T-helper 2 cell treated with Interferon-gamma antibody and Interleukin-4, amounts not matched to agents 5 μg/mL and 100 μg/mL, for 36 hours (primary cell): ENCODE results near the gene TLE1.

Source experiments
- DNase-seq: peaks from one replicate; pipeline ENCODE4 v3.0.0; 2021; ENCODE audit warnings: low spot score
- H3K27ac Mint-ChIP-seq: one replicate; pipeline ENCODE4 v1.8.0; 2021; ENCODE audit warnings: mild to moderate bottlenecking, mixed read lengths
- H3K27me3 Mint-ChIP-seq: one replicate; pipeline ENCODE4 v1.8.0; 2021; ENCODE audit warnings: low read depth, mixed read lengths
- H3K36me3 Mint-ChIP-seq: one replicate; pipeline ENCODE4 v1.8.0; 2021; ENCODE audit warnings: low read depth, mixed read lengths
- H3K4me1 Mint-ChIP-seq: one replicate; pipeline ENCODE4 v1.8.0; 2021; ENCODE audit warnings: low read depth, mixed read lengths
- H3K4me3 Mint-ChIP-seq: one replicate; pipeline ENCODE4 v1.8.0; 2022; ENCODE audit warnings: mild to moderate bottlenecking, moderate library complexity, mixed read lengths
- H3K9me3 Mint-ChIP-seq: one replicate; pipeline ENCODE4 v1.8.0; 2021; ENCODE audit warnings: mixed read lengths

The TLE1 gene

GRCh38 chr9:81548911-81549310 is 140.4 kb downstream of the TLE1 start:
- no peak overlapping the region for H3K27ac Mint-ChIP-seq

GRCh38 chr9:81546489-81546888 is 142.9 kb downstream of the TLE1 start:
- DNase-seq, result no peak
- Mint-ChIP-seq H3K9me3 (peaks cover 6% of the 10 kb centered on the region), H3K4me3 (no peak overlapping the region), H3K27ac (no peak overlapping the region), H3K27me3 (no peaks in the 10 kb centered on the region), H3K4me1 (no peaks in the 10 kb centered on the region), H3K36me3 (no peaks in the 10 kb centered on the region)

More at GRCh38 chr9:81548911-81549310, 140.4 kb downstream of the TLE1 start:
- no peaks in the 10 kb centered on the region for H3K9me3 Mint-ChIP-seq
- H3K4me3 Mint-ChIP-seq, result no peak overlapping the region
- H3K27me3 Mint-ChIP-seq, result no peaks in the 10 kb centered on the region
- no peaks in the 10 kb centered on the region for H3K36me3 Mint-ChIP-seq
- H3K4me1 Mint-ChIP-seq, result no peaks in the 10 kb centered on the region
- no peak for DNase-seq

- Mint-ChIP-seq H3K27ac (no peak overlapping the region), H3K9me3 (peaks cover 6% of the 10 kb centered on the region), H3K27me3 (no peaks in the 10 kb centered on the region), H3K4me3 (no peak overlapping the region), H3K36me3 (no peaks in the 10 kb centered on the region), H3K4me1 (no peaks in the 10 kb centered on the region)
- DNase-seq, result no peak
Observed at GRCh38 chr9:81543695-81544094, 145.7 kb downstream of the TLE1 start.

GRCh38 chr9:81542118-81542889 is 147.0 kb downstream of the TLE1 start:
- DNase-seq, result no peak
- Mint-ChIP-seq H3K36me3 (no peaks in the 10 kb centered on the region), H3K27me3 (no peaks in the 10 kb centered on the region), H3K27ac (no peak overlapping the region), H3K4me3 (no peak overlapping the region), H3K9me3 (peaks cover 6% of the 10 kb centered on the region), H3K4me1 (no peaks in the 10 kb centered on the region)

GRCh38 chr9:81540142-81540710 is 149.1 kb downstream of the TLE1 start:
- Mint-ChIP-seq H3K9me3 (peaks cover 6% of the 10 kb centered on the region), H3K4me1 (no peaks in the 10 kb centered on the region), H3K36me3 (no peaks in the 10 kb centered on the region), H3K4me3 (no peak overlapping the region), H3K27ac (no peak overlapping the region), H3K27me3 (no peaks in the 10 kb centered on the region)
- no peak for DNase-seq

- Mint-ChIP-seq H3K9me3 (peaks cover 6% of the 10 kb centered on the region), H3K27me3 (no peaks in the 10 kb centered on the region), H3K4me3 (no peak overlapping the region), H3K27ac (no peak overlapping the region), H3K4me1 (no peaks in the 10 kb centered on the region), H3K36me3 (no peaks in the 10 kb centered on the region)
- DNase-seq, result no peak
Observed at GRCh38 chr9:81539317-81539716, 150.0 kb downstream of the TLE1 start.

GRCh38 chr9:81538890-81539289 is 150.5 kb downstream of the TLE1 start:
- peaks cover 6% of the 10 kb centered on the region for H3K9me3 Mint-ChIP-seq
- H3K4me3 Mint-ChIP-seq, result no peak overlapping the region
- H3K36me3 Mint-ChIP-seq, result no peaks in the 10 kb centered on the region
- H3K27ac Mint-ChIP-seq, result no peak overlapping the region
- H3K27me3 Mint-ChIP-seq, result no peaks in the 10 kb centered on the region
- DNase-seq, result no peak
- H3K4me1 Mint-ChIP-seq, result no peaks in the 10 kb centered on the region

GRCh38 chr9:81537964-81538363 is 151.4 kb downstream of the TLE1 start:
- Mint-ChIP-seq H3K36me3 (no peaks in the 10 kb centered on the region), H3K9me3 (peaks cover 6% of the 10 kb centered on the region), H3K4me3 (no peak overlapping the region), H3K4me1 (no peaks in the 10 kb centered on the region), H3K27me3 (no peaks in the 10 kb centered on the region), H3K27ac (no peak overlapping the region)
- DNase-seq, result no peak

- DNase-seq, result no peak
- Mint-ChIP-seq H3K27ac (no peak overlapping the region), H3K4me3 (no peak overlapping the region), H3K4me1 (no peaks in the 10 kb centered on the region), H3K9me3 (no peaks in the 10 kb centered on the region), H3K27me3 (no peaks in the 10 kb centered on the region), H3K36me3 (no peaks in the 10 kb centered on the region)
Observed at GRCh38 chr9:81536242-81537025, 152.9 kb downstream of the TLE1 start.

GRCh38 chr9:81535542-81536241 is 153.7 kb downstream of the TLE1 start:
- Mint-ChIP-seq H3K27ac (no peak overlapping the region), H3K27me3 (no peaks in the 10 kb centered on the region), H3K9me3 (no peaks in the 10 kb centered on the region), H3K36me3 (no peaks in the 10 kb centered on the region), H3K4me1 (no peaks in the 10 kb centered on the region), H3K4me3 (no peak overlapping the region)
- no peak for DNase-seq

GRCh38 chr9:81534138-81534875 is 155.0 kb downstream of the TLE1 start:
- no peaks in the 10 kb centered on the region for H3K36me3 Mint-ChIP-seq
- H3K4me3 Mint-ChIP-seq, result no peak overlapping the region
- H3K4me1 Mint-ChIP-seq, result no peaks in the 10 kb centered on the region
- H3K27me3 Mint-ChIP-seq, result no peaks in the 10 kb centered on the region
- no peak overlapping the region for H3K27ac Mint-ChIP-seq
- no peaks in the 10 kb centered on the region for H3K9me3 Mint-ChIP-seq
- no peak for DNase-seq
